Measurements from ENCODE around the gene AFP. TPM values are rescaled to one million over a fixed set of nuclear protein-coding genes. Genes with fewer than 3 reads are reported as not detected.

AFP gene
- total RNA-seq, result 1.0 TPM in 1 of 2 replicates, not detected in the other

GRCh38 chr4:73435984-73436383 lies at the start of gene AFP:
TSS of gene AFP (plus strand) at chr4:73436221. CDS start at chr4:73436263, 42 bp downstream.

GRCh38 chr4:73404042-73404441 lies 32.0 kb upstream of the AFP start, which contains the start of gene ALB:
TSS of gene ALB (plus strand) at chr4:73404287. CDS start at chr4:73404328, 41 bp downstream.

GRCh38 chr4:73481358-73481757 lies 45.3 kb downstream of the AFP start, which contains the start of gene AFM:
TSS of gene AFM (plus strand) at chr4:73481745. CDS start at chr4:73481776, 31 bp downstream.

Other genes starting within 250 kb of the AFP start
- 42.4 and 55.9 TPM in 2 replicates for gene ANKRD17, start 177.4 kb upstream of the AFP start, total RNA-seq
- gene ALB, start 31.9 kb upstream of the AFP start, total RNA-seq, result not detected in 2 replicates
- gene AFM, start 45.5 kb downstream of the AFP start, total RNA-seq, result not detected in 2 replicates
- not detected in 2 replicates for gene RASSF6, start 184.2 kb downstream of the AFP start, total RNA-seq

All from endothelial cell of coronary artery (primary cell).